Subcutaneous abdominal adipose tissue (tissue), 5 donors: ENCODE measurements around the gene ARMC6.

Source experiments
- H3K27ac ChIP-seq: one replicate; pipeline ENCODE4 v1.7.0; 2013; ENCODE audit warnings: low read depth, mild to moderate bottlenecking, inconsistent platforms, low read length, moderate library complexity
- H3K27me3 ChIP-seq, 5 donors: one replicate each; pipeline ENCODE4 v1.7.0; 2013; ENCODE audit warnings: low read length in 5 of 5, inconsistent platforms in 1 of 5; ENCODE audit not compliant: control insufficient read depth in 5 of 5, insufficient read depth in 4 of 5
- H3K36me3 ChIP-seq, 5 donors: one replicate each; pipeline ENCODE4 v1.7.0; 2013; ENCODE audit warnings: low read length in 5 of 5; ENCODE audit not compliant: control insufficient read depth in 5 of 5, insufficient read depth in 5 of 5
- H3K4me1 ChIP-seq, 5 donors: one replicate each; pipeline ENCODE4 v1.7.0; 2013; ENCODE audit warnings: low read length in 5 of 5, mild to moderate bottlenecking in 3 of 5, moderate library complexity in 1 of 5; ENCODE audit not compliant: control insufficient read depth in 5 of 5, insufficient read depth in 5 of 5
- H3K4me3 ChIP-seq, 5 donors: one replicate each; pipeline ENCODE4 v1.7.0; 2013; ENCODE audit warnings: low read length in 5 of 5, low read depth in 1 of 5
- H3K9ac ChIP-seq, 5 donors: one replicate each; pipeline ENCODE4 v1.7.0; 2013; ENCODE audit warnings: low read length in 5 of 5, mild to moderate bottlenecking in 4 of 5, moderate library complexity in 3 of 5
- H3K9me3 ChIP-seq, 5 donors: one replicate each; pipeline ENCODE4 v1.7.0; 2013; ENCODE audit warnings: low read length in 5 of 5; ENCODE audit not compliant: control insufficient read depth in 5 of 5
- donor health status: healthy.
- donor health status: healthy.
- donor health status: healthy.
- donor health status: healthy.
- donor health status: healthy.

ARMC6 gene

GRCh38 chr19:19034204-19034624 lies 811 bp downstream of the ARMC6 start:
- peak overlapping the region; percentile 72 to 93 (median 81) for H3K4me3 ChIP-seq
- peak overlapping the region; percentile 90 for H3K27ac ChIP-seq
- peaks cover 2 to 25% (median 23%) of the 10 kb centered on the region in 5 donors for H3K4me1 ChIP-seq
- H3K9ac ChIP-seq: peak overlapping the region in 4 of 5 donors; percentile 86 to 97 (median 92)
- peaks cover 0 to 15% (median 10%) of the 10 kb centered on the region in 5 donors for H3K36me3 ChIP-seq
- H3K27me3 ChIP-seq: no peaks in the 10 kb centered on the region
- H3K9me3 ChIP-seq: no peaks in the 10 kb centered on the region

DNA sequence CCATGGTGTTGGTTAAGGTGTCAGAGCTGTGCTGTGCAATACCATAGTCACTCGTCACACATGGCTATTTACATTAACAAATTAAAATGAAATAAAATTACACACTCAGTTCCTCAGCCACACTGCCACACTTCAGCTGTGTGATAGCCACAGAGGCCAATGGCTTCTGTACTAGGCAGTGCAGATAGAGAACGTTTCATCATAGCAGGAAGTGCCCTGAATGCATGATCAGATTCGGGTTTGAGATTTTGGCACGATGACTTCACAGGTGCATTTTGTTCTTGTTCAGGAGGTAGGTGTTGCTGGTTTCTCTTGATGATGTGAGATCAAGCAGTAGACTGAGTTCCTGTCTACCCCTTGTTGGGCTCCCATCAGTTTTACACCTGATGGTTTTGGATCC lies 6.5 kb downstream of the ARMC6 start:
- H3K9ac ChIP-seq: no peak overlapping the region
- no peak overlapping the region for H3K4me3 ChIP-seq
- H3K9me3 ChIP-seq: no peaks in the 10 kb centered on the region
- peaks cover 0 to 27% (median 20%) of the 10 kb centered on the region in 5 donors for H3K36me3 ChIP-seq
- H3K27me3 ChIP-seq: no peaks in the 10 kb centered on the region
- H3K4me1 ChIP-seq: peaks cover 0 to 6% (median 5%) of the 10 kb centered on the region in 5 donors
- H3K27ac ChIP-seq: no peak overlapping the region

- Histone ChIP-seq H3K36me3 (peaks cover 0 to 27% (median 20%) of the 10 kb centered on the region in 5 donors), H3K4me1 (peaks cover 0 to 6% (median 5%) of the 10 kb centered on the region in 5 donors), H3K27ac (no peak overlapping the region), H3K27me3 (no peaks in the 10 kb centered on the region), H3K9ac (no peak overlapping the region), H3K9me3 (no peaks in the 10 kb centered on the region), H3K4me3 (no peak overlapping the region)
These were observed 7.0 kb downstream of the ARMC6 start for GRCh38 chr19:19040417-19040816.

DNA sequence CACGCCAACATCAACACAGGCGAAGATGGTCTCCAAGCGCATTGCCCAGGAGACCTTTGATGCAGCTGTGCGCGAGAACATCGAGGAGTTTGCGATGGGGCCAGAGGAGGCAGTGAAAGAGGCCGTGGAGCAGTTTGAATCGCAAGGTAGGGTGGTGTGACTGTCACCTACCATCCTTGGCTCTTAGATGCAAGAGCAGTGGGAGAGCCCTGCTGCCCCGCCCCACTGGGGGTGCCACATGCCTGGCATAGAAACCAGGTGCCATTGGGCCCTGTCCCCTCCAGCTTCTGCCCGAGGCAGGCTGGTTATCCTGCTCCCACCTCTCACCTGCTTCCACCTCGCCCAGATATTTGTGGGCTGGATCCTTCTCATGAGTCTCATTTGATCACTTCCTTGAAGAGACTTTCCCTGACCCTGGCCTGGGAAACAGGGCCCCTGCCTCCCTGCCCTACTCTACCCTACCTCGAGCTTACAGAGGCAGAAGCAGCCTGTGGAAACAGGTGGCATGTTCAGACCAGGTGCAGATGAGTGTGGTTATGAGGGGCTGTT lies 9.4 kb downstream of the ARMC6 start:
- Histone ChIP-seq H3K27ac (no peak overlapping the region), H3K27me3 (no peaks in the 10 kb centered on the region), H3K9ac (no peak overlapping the region), H3K4me3 (no peak overlapping the region), H3K36me3 (peaks cover 0 to 43% (median 17%) of the 10 kb centered on the region in 5 donors), H3K4me1 (peaks cover 0 to 6% (median 5%) of the 10 kb centered on the region in 5 donors), H3K9me3 (no peaks in the 10 kb centered on the region)

- Histone ChIP-seq H3K9me3 (no peaks in the 10 kb centered on the region), H3K27me3 (no peaks in the 10 kb centered on the region), H3K36me3 (peaks cover 0 to 41% (median 16%) of the 10 kb centered on the region in 5 donors), H3K4me3 (no peak overlapping the region), H3K4me1 (peaks cover 0 to 6% (median 5%) of the 10 kb centered on the region in 5 donors), H3K9ac (no peak overlapping the region), H3K27ac (no peak overlapping the region)
These were observed 10.1 kb downstream of the ARMC6 start for GRCh38 chr19:19043481-19043880.

DNA sequence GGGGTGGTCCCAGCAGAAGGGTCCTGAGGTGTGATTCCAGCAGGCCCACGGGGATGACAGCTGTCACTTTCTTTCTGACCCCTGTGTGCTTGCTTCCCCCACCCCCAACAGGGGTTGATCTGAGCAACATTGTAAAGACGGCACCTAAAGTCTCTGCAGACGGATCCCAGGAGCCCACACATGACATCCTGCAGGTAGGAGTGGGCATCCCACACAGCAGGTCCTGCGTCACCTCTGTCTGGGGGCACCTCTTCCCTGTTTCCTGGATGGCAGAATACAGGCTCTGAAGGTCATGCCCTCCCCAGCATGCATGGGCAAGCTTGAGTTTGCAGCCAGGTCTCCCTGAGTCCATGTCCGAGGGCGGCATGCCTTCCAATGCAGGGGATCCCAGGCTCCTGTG lies 10.5 kb downstream of the ARMC6 start:
- H3K27ac ChIP-seq: no peak overlapping the region
- H3K36me3 ChIP-seq: peaks cover 0 to 41% (median 16%) of the 10 kb centered on the region in 5 donors
- no peaks in the 10 kb centered on the region for H3K27me3 ChIP-seq

DNA sequence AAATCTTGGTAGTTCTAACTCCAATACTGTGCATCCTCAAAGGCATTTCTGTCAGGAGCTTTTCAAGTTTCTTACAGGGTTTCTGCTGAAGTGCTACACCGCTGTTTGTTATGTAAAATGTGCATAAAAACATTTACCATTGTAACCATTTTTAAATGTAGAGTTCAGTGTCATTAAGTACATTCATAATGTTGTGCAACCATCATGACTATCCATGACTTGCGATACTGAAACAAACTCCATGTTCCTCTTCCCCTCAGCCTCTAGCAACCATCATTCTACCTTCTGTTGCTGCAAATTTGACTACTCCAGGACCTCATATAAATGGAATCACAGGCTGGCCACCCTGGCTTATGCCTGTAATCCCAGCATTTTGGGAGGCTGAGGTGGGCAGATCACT lies 16.0 kb downstream of the ARMC6 start:
- Histone ChIP-seq H3K9ac (no peak overlapping the region), H3K27me3 (no peaks in the 10 kb centered on the region), H3K4me3 (no peak overlapping the region), H3K4me1 (peaks cover 0 to 2% (median 0%) of the 10 kb centered on the region in 5 donors), H3K27ac (no peak overlapping the region), H3K9me3 (no peaks in the 10 kb centered on the region), H3K36me3 (peaks cover 0 to 63% (median 29%) of the 10 kb centered on the region in 5 donors)

More for the DNA sequence above, 10.5 kb downstream of the ARMC6 start:
- Histone ChIP-seq H3K9me3 (no peaks in the 10 kb centered on the region), H3K4me1 (peaks cover 0 to 6% (median 5%) of the 10 kb centered on the region in 5 donors), H3K9ac (no peak overlapping the region), H3K4me3 (no peak overlapping the region)

GRCh38 chr19:19050104-19050503 lies 16.7 kb downstream of the ARMC6 start:
- Histone ChIP-seq H3K9ac (no peak overlapping the region), H3K9me3 (no peaks in the 10 kb centered on the region), H3K4me3 (no peak overlapping the region), H3K4me1 (peaks cover 0 to 2% (median 0%) of the 10 kb centered on the region in 5 donors), H3K36me3 (peaks cover 0 to 67% (median 32%) of the 10 kb centered on the region in 5 donors), H3K27ac (no peak overlapping the region), H3K27me3 (no peaks in the 10 kb centered on the region)

DNA sequence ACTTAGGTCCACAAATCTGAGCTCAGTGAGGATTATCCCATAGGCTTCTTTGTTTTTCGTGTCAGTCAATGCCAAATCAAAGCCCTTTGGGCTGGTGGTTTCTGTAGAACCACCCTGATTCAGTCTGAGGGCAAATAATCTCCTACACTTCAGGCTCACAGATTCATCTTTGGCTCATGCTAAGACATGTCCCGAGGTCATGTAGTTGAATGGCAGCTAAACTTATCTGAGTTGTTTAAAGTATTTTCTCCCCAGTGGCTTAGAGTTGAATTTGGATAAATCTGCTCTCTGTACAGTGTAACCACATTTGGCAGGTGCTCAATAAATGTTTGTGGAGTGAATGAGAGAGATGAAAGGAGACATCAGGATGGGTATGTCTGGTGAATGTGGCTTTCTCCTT lies 17.3 kb downstream of the ARMC6 start:
- Histone ChIP-seq H3K4me1 (peaks cover 0 to 2% (median 0%) of the 10 kb centered on the region in 5 donors), H3K9me3 (no peaks in the 10 kb centered on the region), H3K27ac (no peak overlapping the region), H3K9ac (no peak overlapping the region), H3K27me3 (no peaks in the 10 kb centered on the region), H3K4me3 (no peak overlapping the region), H3K36me3 (peaks cover 0 to 73% (median 38%) of the 10 kb centered on the region in 5 donors)

- Histone ChIP-seq H3K9ac (no peak overlapping the region), H3K4me3 (no peak overlapping the region), H3K36me3 (peaks cover 0 to 74% (median 40%) of the 10 kb centered on the region in 5 donors), H3K27ac (no peak overlapping the region), H3K9me3 (no peaks in the 10 kb centered on the region), H3K4me1 (peaks cover 0 to 2% (median 0%) of the 10 kb centered on the region in 5 donors), H3K27me3 (no peaks in the 10 kb centered on the region)
These were observed 18.2 kb downstream of the ARMC6 start for GRCh38 chr19:19051478-19052213.
